Muscle of leg (tissue), 11 donors: ENCODE data around the gene ABCA13. TPM values are rescaled to one million over a fixed set of nuclear protein-coding genes. Genes with fewer than 3 reads are reported as not detected.

Experiments used
- DNase-seq: peaks from one replicate; pipeline ENCODE4 v3.0.0; 2013
- H3K27ac ChIP-seq: one replicate; pipeline ENCODE4 v1.5.1; 2013; ENCODE audit warnings: mild to moderate bottlenecking, low read length, control low read depth
- H3K27me3 ChIP-seq: one replicate; pipeline ENCODE4 v1.6.1; 2013; ENCODE audit warnings: low read length; ENCODE audit not compliant: control insufficient read depth, insufficient read depth
- H3K36me3 ChIP-seq: one replicate; pipeline ENCODE4 v1.6.1; 2013; ENCODE audit warnings: low read length; ENCODE audit not compliant: control insufficient read depth, insufficient read depth
- H3K4me1 ChIP-seq: one replicate; pipeline ENCODE4 v1.6.1; 2013; ENCODE audit warnings: low read length; ENCODE audit not compliant: control insufficient read depth, insufficient read depth
- H3K4me3 ChIP-seq: one replicate; pipeline ENCODE4 v1.5.1; 2013; ENCODE audit warnings: low read length, control low read depth
- H3K9me3 ChIP-seq: replicated peaks from 2 replicates; pipeline ENCODE4 v1.6.1; 2013; ENCODE audit warnings: low read depth, low read length; ENCODE audit not compliant: control insufficient read depth
- WGBS: methylation state at CpG from one replicate; pipeline ENCODE4 v1.1.5; 2013; ENCODE audit warnings: missing lambda C conversion rate; ENCODE audit not compliant: insufficient coverage; 5-methylcytosine and 5-hydroxymethylcytosine counted together
- polyA plus RNA-seq, 8 donors: library from polyadenylated mRNA; unstranded; fragments of 120-200 nt; gene quantifications; one replicate each; pipeline versions ENCODE4 v1.2.1 to v1.2.3, GENCODE V29; 2013; ENCODE audit warnings: inconsistent platforms in 1 of 8, low replicate concordance in 1 of 8; ENCODE audit not compliant: insufficient read length in 8 of 8, insufficient read depth in 1 of 8
- total RNA-seq: library from RNA; stranded (reverse); fragments of 120-200 nt; gene quantifications from one replicate; pipeline ENCODE4 v1.2.4, GENCODE V29; 2013

Gene ABCA13
- total and polyA plus RNA-seq, 9 donors: 0.04 to 0.13 (median 0.08) TPM

GRCh38 chr7:48289656-48290055 lies 118.4 kb downstream of the ABCA13 start:
- Histone ChIP-seq H3K4me1 (no peaks in the 10 kb centered on the region), H3K27me3 (no peaks in the 10 kb centered on the region), H3K36me3 (no peaks in the 10 kb centered on the region), H3K27ac (no peak overlapping the region), H3K9me3 (no peaks in the 10 kb centered on the region), H3K4me3 (no peak overlapping the region)
- no CpG with 5 or more reads among the region's 1 CpG for WGBS
- DNase-seq: no peak

DNA sequence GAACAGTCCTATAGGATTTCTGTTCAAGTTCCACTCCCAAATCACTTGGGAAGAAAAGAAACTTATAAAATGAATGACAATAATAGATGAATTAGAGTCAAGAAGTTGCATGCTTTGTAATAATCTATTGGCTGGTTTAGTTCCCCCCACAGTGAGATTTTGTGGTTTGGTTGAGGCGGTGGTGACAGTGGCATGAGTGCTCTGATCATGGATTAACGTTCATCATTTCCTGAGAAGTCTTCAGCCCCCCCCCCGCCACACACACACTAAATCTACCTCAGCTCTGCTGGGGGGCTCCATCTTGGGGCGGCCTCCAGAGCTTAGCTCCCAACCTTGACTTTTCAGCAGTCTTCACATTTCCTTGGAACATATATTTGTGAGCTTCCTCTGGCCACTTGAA lies 121.7 kb downstream of the ABCA13 start:
- H3K36me3 ChIP-seq: no peaks in the 10 kb centered on the region
- H3K27me3 ChIP-seq: no peaks in the 10 kb centered on the region
- H3K9me3 ChIP-seq: no peaks in the 10 kb centered on the region
- no peak overlapping the region for H3K4me3 ChIP-seq
- H3K4me1 ChIP-seq: no peaks in the 10 kb centered on the region
- 40% methylated on average over 1 of the region's 4 CpGs for WGBS
- DNase-seq: no peak
- no peak overlapping the region for H3K27ac ChIP-seq

DNA sequence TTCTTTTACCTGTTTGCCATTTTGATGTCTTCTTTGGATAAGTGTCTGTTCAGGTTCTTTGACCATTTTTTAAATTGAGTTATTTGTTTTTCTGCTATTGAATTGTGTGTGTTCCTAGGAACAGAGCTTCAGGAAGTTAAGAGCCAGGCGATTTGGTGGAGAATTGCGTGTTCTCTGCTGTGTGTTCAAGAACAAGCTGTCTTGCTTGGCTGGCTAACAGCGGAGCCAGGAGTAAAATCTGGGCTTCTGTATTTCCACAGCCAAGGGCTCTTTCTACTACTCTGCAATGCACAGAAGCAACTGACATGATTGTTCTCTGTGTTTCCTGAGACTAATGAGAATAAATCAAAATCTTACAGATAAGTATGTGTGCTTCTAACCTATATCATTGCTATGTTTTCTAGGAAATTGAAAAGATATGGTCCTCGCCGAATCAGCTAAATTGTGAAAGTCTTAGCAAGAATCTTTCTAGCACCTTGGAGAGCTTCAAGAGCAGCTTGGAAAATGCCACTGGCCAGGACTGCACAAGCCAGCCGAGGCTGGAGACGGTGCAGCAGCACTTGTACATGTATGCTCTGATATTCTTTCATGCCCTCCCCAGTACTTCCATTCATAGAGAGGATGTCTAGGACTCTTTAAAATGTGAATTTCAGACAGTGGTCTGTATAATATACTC lies 124.2 kb downstream of the ABCA13 start:
- H3K4me3 ChIP-seq: no peak overlapping the region
- no peaks in the 10 kb centered on the region for H3K9me3 ChIP-seq
- H3K27ac ChIP-seq: no peak overlapping the region
- no peaks in the 10 kb centered on the region for H3K4me1 ChIP-seq
- no peaks in the 10 kb centered on the region for H3K36me3 ChIP-seq
- no peaks in the 10 kb centered on the region for H3K27me3 ChIP-seq
- 70% methylated on average over 5 of the region's 7 CpGs for WGBS
- DNase-seq: no peak

DNA sequence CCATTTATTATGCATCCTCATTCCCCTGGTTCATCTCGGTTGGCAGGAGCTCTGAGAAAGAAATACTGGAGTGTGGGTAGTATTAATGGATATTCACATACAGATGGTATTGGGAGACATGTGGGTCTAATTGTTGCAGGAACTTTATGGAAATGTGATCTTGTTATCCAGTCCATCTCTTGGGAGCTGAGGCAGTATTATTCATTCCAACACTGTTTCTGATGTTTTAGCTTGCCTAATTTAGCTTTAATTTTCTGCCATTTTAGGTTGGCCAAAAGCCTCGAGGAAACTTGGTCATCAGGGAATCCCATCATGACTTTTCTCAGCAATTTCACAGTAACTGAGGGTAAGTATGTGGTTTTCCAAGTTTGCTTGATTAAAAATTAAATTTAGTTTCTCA lies 125.7 kb downstream of the ABCA13 start:
- Histone ChIP-seq H3K4me3 (no peak overlapping the region), H3K36me3 (no peaks in the 10 kb centered on the region), H3K9me3 (no peaks in the 10 kb centered on the region), H3K27me3 (no peaks in the 10 kb centered on the region), H3K27ac (no peak overlapping the region), H3K4me1 (no peaks in the 10 kb centered on the region)
- no peak for DNase-seq
- WGBS: no CpG with 5 or more reads among the region's 2 CpGs

DNA sequence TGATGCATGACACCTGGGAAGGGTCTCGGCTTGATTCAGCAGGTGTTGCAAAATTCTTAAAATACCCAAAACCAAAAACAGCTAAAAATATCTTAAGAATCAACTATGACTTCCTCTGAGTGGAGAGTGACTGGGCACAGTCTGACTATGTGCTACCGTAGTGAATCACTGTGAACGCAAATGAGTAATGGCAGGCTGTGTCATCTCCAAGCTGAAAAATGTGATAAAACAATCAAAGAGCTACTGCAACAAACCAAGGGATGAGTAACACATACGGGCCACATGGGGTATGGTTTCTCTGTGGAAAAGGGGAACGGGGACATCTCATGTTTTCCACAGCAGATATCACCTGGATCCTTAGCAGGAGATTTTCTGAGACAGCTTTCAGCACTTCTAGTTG lies 127.5 kb downstream of the ABCA13 start:
- H3K27me3 ChIP-seq: no peaks in the 10 kb centered on the region
- 83% methylated on average over 2 of the region's 5 CpGs for WGBS
- no peak overlapping the region for H3K27ac ChIP-seq
- no peaks in the 10 kb centered on the region for H3K4me1 ChIP-seq
- no peak for DNase-seq
- H3K9me3 ChIP-seq: no peaks in the 10 kb centered on the region
- no peaks in the 10 kb centered on the region for H3K36me3 ChIP-seq
- H3K4me3 ChIP-seq: no peak overlapping the region

- no peak overlapping the region for H3K27ac ChIP-seq
- H3K4me3 ChIP-seq: no peak overlapping the region
- no peaks in the 10 kb centered on the region for H3K4me1 ChIP-seq
- no peaks in the 10 kb centered on the region for H3K36me3 ChIP-seq
- DNase-seq: peak; percentile 74
- WGBS: 31% methylated on average over 2 of the region's 4 CpGs
- no peaks in the 10 kb centered on the region for H3K27me3 ChIP-seq
- no peaks in the 10 kb centered on the region for H3K9me3 ChIP-seq
These were observed 128.4 kb downstream of the ABCA13 start for GRCh38 chr7:48299580-48300169.

GRCh38 chr7:48300301-48300700 lies 129.0 kb downstream of the ABCA13 start:
- no peak overlapping the region for H3K4me3 ChIP-seq
- no peak for DNase-seq
- no peaks in the 10 kb centered on the region for H3K27me3 ChIP-seq
- no CpG with 5 or more reads among the region's 2 CpGs for WGBS
- no peaks in the 10 kb centered on the region for H3K9me3 ChIP-seq
- no peaks in the 10 kb centered on the region for H3K4me1 ChIP-seq
- no peaks in the 10 kb centered on the region for H3K36me3 ChIP-seq
- no peak overlapping the region for H3K27ac ChIP-seq

DNA sequence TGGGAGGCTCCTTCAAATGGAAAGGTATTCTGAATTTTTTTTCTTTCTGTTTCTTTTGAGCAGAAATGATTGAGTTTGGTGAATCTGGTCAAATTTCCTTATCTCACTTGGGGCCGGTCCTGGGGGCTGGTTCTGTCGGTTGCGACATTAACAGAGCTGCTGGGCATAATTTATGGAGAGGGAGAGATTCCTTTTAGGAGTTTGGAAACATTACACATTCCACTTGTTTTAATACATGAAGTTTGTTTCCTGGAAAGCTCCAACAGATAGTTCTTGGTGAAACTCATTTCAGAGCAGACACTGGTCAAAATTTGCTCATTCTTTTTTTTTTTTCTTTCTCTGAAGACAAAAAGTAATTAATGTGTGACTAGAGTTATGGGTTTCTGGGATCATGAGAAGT lies 129.9 kb downstream of the ABCA13 start:
- Histone ChIP-seq H3K9me3 (no peaks in the 10 kb centered on the region), H3K4me1 (no peaks in the 10 kb centered on the region), H3K27ac (no peak overlapping the region), H3K4me3 (no peak overlapping the region), H3K27me3 (no peaks in the 10 kb centered on the region), H3K36me3 (no peaks in the 10 kb centered on the region)
- DNase-seq: no peak
- WGBS: no CpG with 5 or more reads among the region's 3 CpGs

- Histone ChIP-seq H3K4me1 (no peaks in the 10 kb centered on the region), H3K36me3 (no peaks in the 10 kb centered on the region), H3K4me3 (no peak overlapping the region), H3K27me3 (no peaks in the 10 kb centered on the region), H3K27ac (no peak overlapping the region), H3K9me3 (no peaks in the 10 kb centered on the region)
- no CpG with 5 or more reads among the region's 1 CpG for WGBS
- no peak for DNase-seq
These were observed 133.4 kb downstream of the ABCA13 start for GRCh38 chr7:48304641-48305040.

DNA sequence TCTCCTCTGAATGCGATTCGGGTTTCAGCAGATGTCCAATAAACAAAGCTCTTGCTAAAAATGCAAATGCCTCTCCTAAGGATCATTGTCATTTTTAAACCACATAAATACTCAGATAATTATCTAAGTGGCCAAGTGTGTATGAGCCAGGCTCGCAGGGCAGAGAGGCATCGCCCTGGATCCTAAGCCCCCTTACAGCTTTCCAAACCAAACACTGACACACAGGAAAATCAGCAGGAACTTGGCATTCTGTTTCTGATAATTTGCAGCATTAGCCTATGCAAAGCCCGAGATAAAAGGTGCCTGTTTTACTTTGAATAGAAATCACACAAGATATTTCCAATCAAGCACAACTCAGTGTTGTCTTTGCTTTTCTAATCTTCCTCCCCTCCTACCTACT lies 134.4 kb downstream of the ABCA13 start:
- no peaks in the 10 kb centered on the region for H3K27me3 ChIP-seq
- no peak overlapping the region for H3K27ac ChIP-seq
- H3K4me1 ChIP-seq: no peaks in the 10 kb centered on the region
- H3K36me3 ChIP-seq: no peaks in the 10 kb centered on the region
- no peak overlapping the region for H3K4me3 ChIP-seq
- no peak for DNase-seq
- no peaks in the 10 kb centered on the region for H3K9me3 ChIP-seq
- WGBS: 93% methylated on average over 3 of the region's 5 CpGs
